ENCODE measurements around the gene CSNK2B. TPM values are rescaled to one million over a fixed set of nuclear protein-coding genes. Genes with fewer than 3 reads are reported as not detected.

CSNK2B gene
- total and polyA plus RNA-seq, 9 of the 15 experiments (the other 6 are each of a cell fraction or from before 2014, with no cell fraction given) = 120 to 1,126 (median 529) TPM

GRCh38 chr6:31619805-31620585 lies 45.9 kb upstream of the CSNK2B start (continued):
- no peak; the same call in 1 of the 2 replicates for TF ChIP-seq ATF6 (CRISPR knock-in tag; IDR thresholded peaks at IDR 0.05)
- TF ChIP-seq SFPQ (IDR thresholded peaks at IDR 0.05; ENCODE audit: low read depth, low read length) = no peak
- no peak for TF ChIP-seq ZNF507 (tag; conservative IDR thresholded peaks at IDR 0.05)
- TF ChIP-seq ZNF75A (CRISPR knock-in tag; IDR thresholded peaks at IDR 0.05) = 0 out of 2 replicates have a peak, but pooled peaks have one; percentile 33
- peak; percentile 99 for TF ChIP-seq L3MBTL2 (IDR thresholded peaks at IDR 0.05)
- peak; percentile 27 for TF ChIP-seq ZNF395 (CRISPR knock-in tag; IDR thresholded peaks at IDR 0.05)
- TF ChIP-seq RNF219 (CRISPR knock-in tag; IDR thresholded peaks at IDR 0.05) = 0 out of 2 replicates have a peak, but pooled peaks have one; percentile 49
- no peak; the same call in none of the 2 replicates for TF ChIP-seq NFRKB (IDR thresholded peaks at IDR 0.05; ENCODE audit: low read depth)
- 0 out of 2 replicates have a peak, but pooled peaks have one; percentile 8 for TF ChIP-seq HMG20A (CRISPR knock-in tag; conservative IDR thresholded peaks at IDR 0.05)
- TF ChIP-seq NCOA4 (IDR thresholded peaks at IDR 0.05; ENCODE audit: partially characterized antibody) = no peak
- TF ChIP-seq POLR2A (conservative IDR thresholded peaks at IDR 0.05) = peak; percentile 99
- no peak; the same call in 1 of the 2 replicates for TF ChIP-seq PHF21A (IDR thresholded peaks at IDR 0.05; ENCODE audit: borderline replicate concordance, low read depth)
- no peak for TF ChIP-seq ZNF197 (CRISPR knock-in tag; IDR thresholded peaks at IDR 0.05; ENCODE audit: low read depth)
- no peak for TF ChIP-seq PCBP2 (IDR thresholded peaks at IDR 0.05; ENCODE audit: low read depth, low read length, poor library complexity, severe bottlenecking)
- TF ChIP-seq E2F8 (IDR thresholded peaks at IDR 0.05; ENCODE audit: low read depth, partially characterized antibody) = peak; percentile 83
